ENCODE measurements around the gene PROSER3.

PROSER3 gene

GRCh38 chr19:35712567-35713505 is 45.1 kb upstream of the PROSER3 start:
- H3K9me2 ChIP-seq (ENCODE audit: low read depth, low read length) = no peaks in the 10 kb centered on the region
- no peaks in the 10 kb centered on the region for H4K20me1 ChIP-seq (ENCODE audit: insufficient read depth, low read length)
- no peaks in the 10 kb centered on the region for H3K79me2 ChIP-seq (ENCODE audit: insufficient read depth, low read length)
- H2AFZ ChIP-seq (ENCODE audit: low read length) = no peak overlapping the region
- no peak overlapping the region for H3K9ac ChIP-seq (ENCODE audit: low read length)
- H3K36me3 ChIP-seq (ENCODE audit: insufficient read depth, low read length) = no peaks in the 10 kb centered on the region
- H3K27ac ChIP-seq (ENCODE audit: low read depth, low read length, poor library complexity, severe bottlenecking) = no peak overlapping the region
- peaks cover 22% of the 10 kb centered on the region for H3K4me1 ChIP-seq (ENCODE audit: insufficient read depth, low read length, severe bottlenecking)
- H3K4me3 ChIP-seq (ENCODE audit: low read depth, low read length, poor library complexity, severe bottlenecking) = no peak overlapping the region
- H3K27me3 ChIP-seq (ENCODE audit: insufficient read depth, low read length) = peaks cover 7% of the 10 kb centered on the region
- H3F3A ChIP-seq (ENCODE audit: insufficient read depth, low read length) = no peaks in the 10 kb centered on the region
- TF ChIP-seq CTCF (IDR thresholded peaks at IDR 0.05; ENCODE audit: low read length) = no peak
- H3K4me2 ChIP-seq (ENCODE audit: low read length) = no peak overlapping the region
- H3K9me3 ChIP-seq (ENCODE audit: low read length) = no peaks in the 10 kb centered on the region

GRCh38 chr19:35713506-35713850 is 44.5 kb upstream of the PROSER3 start:
- Histone ChIP-seq H3K9ac (ENCODE audit: low read length) (no peak overlapping the region), H3K4me2 (ENCODE audit: low read length) (no peak overlapping the region)

GRCh38 chr19:35713904-35714495 is 44.0 kb upstream of the PROSER3 start:
- H3K4me3 ChIP-seq (ENCODE audit: low read depth, low read length, poor library complexity, severe bottlenecking) = no peak overlapping the region
- no peaks in the 10 kb centered on the region for H3K9me3 ChIP-seq (ENCODE audit: low read length)
- H3K36me3 ChIP-seq (ENCODE audit: insufficient read depth, low read length) = no peaks in the 10 kb centered on the region
- H3K27ac ChIP-seq (ENCODE audit: low read depth, low read length, poor library complexity, severe bottlenecking) = no peak overlapping the region
- H3K27me3 ChIP-seq (ENCODE audit: insufficient read depth, low read length) = peaks cover 7% of the 10 kb centered on the region
- no peak overlapping the region for H3K4me2 ChIP-seq (ENCODE audit: low read length)
- no peaks in the 10 kb centered on the region for H3K9me2 ChIP-seq (ENCODE audit: low read depth, low read length)
- no peak overlapping the region for H2AFZ ChIP-seq (ENCODE audit: low read length)
- H3K79me2 ChIP-seq (ENCODE audit: insufficient read depth, low read length) = peaks cover 4% of the 10 kb centered on the region
- TF ChIP-seq EZH2 (IDR thresholded peaks at IDR 0.05; ENCODE audit: borderline replicate concordance, low read length) (no peak), CTCF (IDR thresholded peaks at IDR 0.05; ENCODE audit: low read length) (no peak)
- no peak overlapping the region for H3K9ac ChIP-seq (ENCODE audit: low read length)
- peaks cover 26% of the 10 kb centered on the region for H3K4me1 ChIP-seq (ENCODE audit: insufficient read depth, low read length, severe bottlenecking)
- no peaks in the 10 kb centered on the region for H3F3A ChIP-seq (ENCODE audit: insufficient read depth, low read length)
- H4K20me1 ChIP-seq (ENCODE audit: insufficient read depth, low read length) = no peaks in the 10 kb centered on the region

More at GRCh38 chr19:35713506-35713850, 44.5 kb upstream of the PROSER3 start:
- Histone ChIP-seq H3K27ac (ENCODE audit: low read depth, low read length, poor library complexity, severe bottlenecking) (no peak overlapping the region), H3K4me1 (ENCODE audit: insufficient read depth, low read length, severe bottlenecking) (peaks cover 22% of the 10 kb centered on the region), H4K20me1 (ENCODE audit: insufficient read depth, low read length) (no peaks in the 10 kb centered on the region), H3K36me3 (ENCODE audit: insufficient read depth, low read length) (no peaks in the 10 kb centered on the region), H3K79me2 (ENCODE audit: insufficient read depth, low read length) (0 out of 2 replicates have a peak, but pooled peaks cover under 1% of the 10 kb centered on the region), H2AFZ (ENCODE audit: low read length) (no peak overlapping the region), H3K27me3 (ENCODE audit: insufficient read depth, low read length) (peaks cover 7% of the 10 kb centered on the region), H3K9me2 (ENCODE audit: low read depth, low read length) (no peaks in the 10 kb centered on the region), H3F3A (ENCODE audit: insufficient read depth, low read length) (no peaks in the 10 kb centered on the region), H3K9me3 (ENCODE audit: low read length) (no peaks in the 10 kb centered on the region), H3K4me3 (ENCODE audit: low read depth, low read length, poor library complexity, severe bottlenecking) (no peak overlapping the region)
- TF ChIP-seq EZH2 (IDR thresholded peaks at IDR 0.05; ENCODE audit: borderline replicate concordance, low read length) (no peak), CTCF (IDR thresholded peaks at IDR 0.05; ENCODE audit: low read length) (no peak)

Measured in OCI-LY1 (cell line).